Measurements from ENCODE around the gene CDCA7L. TPM values are rescaled to one million over a fixed set of nuclear protein-coding genes. Genes with fewer than 3 reads are reported as not detected.

The CDCA7L gene
- total and polyA plus RNA-seq, 2 of the 4 experiments (the other 2 are of a cell fraction) = 20.4 to 35.0 TPM

DNA sequence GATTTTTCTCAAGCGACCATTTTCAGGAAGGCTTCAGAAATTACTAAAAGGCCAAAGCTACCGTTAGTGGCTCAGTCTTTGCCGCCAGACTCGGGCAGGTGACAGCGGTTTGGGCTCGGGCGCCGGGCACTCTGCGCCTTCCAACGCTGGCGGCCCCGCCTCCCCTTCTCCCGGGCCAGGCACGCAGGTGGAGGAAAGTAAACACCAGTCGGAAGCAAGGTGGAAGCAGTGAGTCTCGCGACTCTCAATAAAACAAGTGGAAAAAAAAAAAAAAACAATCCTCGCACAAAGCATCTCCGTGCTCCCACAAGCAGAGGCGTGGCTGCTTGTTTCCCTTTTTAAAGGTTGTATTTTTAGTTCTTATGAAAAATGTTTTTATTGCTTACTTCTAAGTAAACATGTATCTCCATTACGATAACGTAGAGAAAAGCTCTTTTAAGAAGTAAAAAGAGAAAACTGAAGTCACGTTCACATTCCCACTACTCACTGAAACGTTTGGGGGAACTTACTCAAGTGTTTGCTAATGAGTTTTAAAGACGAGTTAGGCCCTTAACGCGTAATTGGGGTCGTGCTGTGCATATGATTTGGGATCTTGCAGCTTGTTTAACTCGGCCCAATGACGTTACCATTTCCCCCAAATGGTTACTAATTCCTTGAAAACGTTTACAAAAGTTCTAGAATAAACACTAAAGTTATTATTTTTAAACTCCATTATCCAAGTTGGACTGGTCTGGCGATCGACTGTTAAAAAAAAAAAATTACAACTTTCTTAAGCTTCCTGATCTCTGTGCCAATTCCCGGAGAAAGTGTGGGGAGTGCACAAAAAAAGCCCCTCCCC, 864 bp downstream of the CDCA7L start (continued):
- TF ChIP-seq MXI1 (IDR thresholded peaks at IDR 0.05; ENCODE audit: borderline replicate concordance, low read depth, low read length) (no peak; the same call in 1 of the 2 replicates), SMC3 (IDR thresholded peaks at IDR 0.05; ENCODE audit: low read depth, low read length) (no peak)

DNA sequence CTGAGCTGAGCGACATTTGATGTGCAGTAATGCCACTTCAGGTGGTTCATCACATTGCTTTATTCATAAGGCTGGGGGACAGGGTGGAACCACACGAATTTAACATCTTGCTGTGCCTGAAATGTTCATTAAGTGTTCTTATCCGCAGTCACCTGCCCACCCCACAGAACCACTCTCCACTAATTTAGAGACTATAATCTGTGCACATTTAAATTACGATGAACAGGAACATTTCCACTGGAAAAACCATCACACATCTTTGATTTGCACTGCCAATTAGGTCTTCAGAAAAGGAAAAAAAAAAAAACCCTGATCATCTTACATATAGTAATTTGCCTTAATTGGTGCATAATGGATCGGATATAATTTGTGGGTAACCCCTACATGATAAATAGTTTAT, 2.3 kb downstream of the CDCA7L start:
- no peak overlapping the region for H3K56ac ChIP-seq (ENCODE audit: extremely low read depth, insufficient read depth, low read length)
- H3K23ac ChIP-seq (ENCODE audit: low read depth, low read length) = no peak overlapping the region
- no peaks in the 10 kb centered on the region for H3K27me3 ChIP-seq (ENCODE audit: control insufficient read depth, insufficient read depth, low read length)
- H2AK5ac ChIP-seq (ENCODE audit: low read depth, low read length) = no peak overlapping the region
- peaks cover 5% of the 10 kb centered on the region for H3K4me1 ChIP-seq (ENCODE audit: control insufficient read depth, insufficient read depth, low read length)
- WGBS, 2 experiments (ENCODE audit: extremely low coverage in 2 of 2, insufficient read length in 1 of 2) = no CpG with 5 or more reads among the region's 5 CpGs
- H3K4me2 ChIP-seq (ENCODE audit: low read depth, low read length) = no peak overlapping the region
- no peak overlapping the region for H3K4me3 ChIP-seq (ENCODE audit: insufficient read depth, low read depth, low read length)
- dilution Hi-C loops (cut with HindIII; ENCODE audit: low sequenced_read_pairs, unreplicated experiment) = no loop called here
- H3K14ac ChIP-seq (replicated peaks; ENCODE audit: low read depth, low read length) = no peak overlapping the region
- ChIA-PET POLR2A (ENCODE audit: unreplicated experiment) (no interaction called here), CTCF (interaction anchor here (0.7 kb wide), 1 partner anchor 10 kb away, joined by 4 read pairs; no protein-coding TSS in a partner anchor)
- no peak overlapping the region for H3K27ac ChIP-seq (ENCODE audit: insufficient read depth, low read length)
- H2AFZ ChIP-seq (replicated peaks; ENCODE audit: low read length, poor library complexity) = no peak overlapping the region
- no peaks in the 10 kb centered on the region; the same call in 1 of the 2 replicates for H4K20me1 ChIP-seq (ENCODE audit: insufficient read depth, low read length)
- H4K5ac ChIP-seq (ENCODE audit: low read depth, low read length) = no peak overlapping the region
- DNase-seq (no peak), ATAC-seq (ENCODE audit: low read depth) (no peak)
- intact Hi-C loops (cut with micrococcal nuclease) = no loop called here
- H2BK15ac ChIP-seq (ENCODE audit: low read depth, low read length) = no peak overlapping the region
- H4K8ac ChIP-seq (ENCODE audit: low read depth in 2 of 2, low read length in 2 of 2) = no peak overlapping the region
- in situ Hi-C loops (cut with MboI; ENCODE audit: low sequenced_read_pairs) = no loop called here
- no peak overlapping the region for H3K9ac ChIP-seq (ENCODE audit: low read depth, low read length)
- TF ChIP-seq CHD1 (IDR thresholded peaks at IDR 0.05; ENCODE audit: low read depth, low read length) (no peak), RFX5 (IDR thresholded peaks at IDR 0.05; ENCODE audit: low read depth, low read length) (no peak)
- H3K4ac ChIP-seq (ENCODE audit: low read depth, low read length) = no peak overlapping the region
- H2AK9ac ChIP-seq (replicated peaks; ENCODE audit: low read depth, low read length, poor library complexity) = peak overlapping the region; percentile 18
- BruUV-seq (replicated peaks) = no TSS peak
- H3K9me3 ChIP-seq (ENCODE audit: control insufficient read depth, insufficient read depth, low read length) = no peaks in the 10 kb centered on the region
- peaks cover 17 to 22% of the 10 kb centered on the region in 2 experiments for H3K79me1 ChIP-seq (ENCODE audit: low read depth in 1 of 2, low read length in 2 of 2)
- no peaks in the 10 kb centered on the region; the same call in 1 of the 2 replicates for H3K9me1 ChIP-seq (ENCODE audit: insufficient read depth, low read length)
- no peak overlapping the region for H2BK5ac ChIP-seq (ENCODE audit: low read depth, low read length, poor library complexity, severe bottlenecking)
- 0 out of 2 replicates have a peak, but pooled peaks cover 2% of the 10 kb centered on the region for H3K36me3 ChIP-seq (ENCODE audit: control insufficient read depth, insufficient read depth, low read length)
- no peak overlapping the region for H2BK20ac ChIP-seq (ENCODE audit: low read depth, low read length)
- H2BK120ac ChIP-seq (ENCODE audit: low read depth, low read length) = no peak overlapping the region
- no peak overlapping the region for H3K18ac ChIP-seq (ENCODE audit: low read depth, low read length)
- no peak overlapping the region for H4K91ac ChIP-seq (ENCODE audit: insufficient read depth, low read depth, low read length)
